Body of pancreas (tissue), 4 donors: ENCODE measurements around the gene NDUFAF5.

Source experiments
- CTCF ChIP-seq, 7 experiments: fragments of 450-650 bp in 4 of 7; fragments of 200-600 bp in 3 of 7; sonication (generic) in 3 of 7; IDR thresholded peaks; one replicate each; pipeline ENCODE4 v1.5.1; 2016 to 2019; ENCODE audit warnings: antibody characterized with exemption in 7 of 7
- POLR2A ChIP-seq, 3 donors: fragments of 450-650 bp; IDR thresholded peaks; one replicate each; pipeline ENCODE4 v1.6.1; 2016; ENCODE audit warnings: antibody characterized with exemption in 3 of 3, mild to moderate bottlenecking in 2 of 3

- no peak for TF ChIP-seq CTCF (IDR thresholded peaks at IDR 0.05)
- no peak for TF ChIP-seq POLR2A (IDR thresholded peaks at IDR 0.05)
These were observed 18.9 kb upstream of the NDUFAF5 start for GRCh38 chr20:13765868-13766416.
